Ramos (cell line): Measurements from ENCODE around the gene ZNF236.

Experiments
- in situ Hi-C: fragments of 300-500 bp; cut with MboI; formaldehyde crosslinking; loops from one replicate; pipeline ENCODE4 v1.14.3; 2022; ENCODE audit warnings: low sequenced_read_pairs; ENCODE audit not compliant: unreplicated experiment

The ZNF236 gene

GRCh38 chr18:76819411-76820136, 2.8 kb upstream of the ZNF236 start:
- in situ Hi-C loops: no loop called here

- in situ Hi-C loops: no loop called here
Measured at GRCh38 chr18:76821356-76821874, 942 bp upstream of the ZNF236 start.

- in situ Hi-C loops: no loop called here
Measured at GRCh38 chr18:76821875-76822505, 367 bp upstream of the ZNF236 start.

- in situ Hi-C loops: no loop called here
Measured at GRCh38 chr18:76823161-76823538, 793 bp downstream of the ZNF236 start.

- in situ Hi-C loops: no loop called here
Measured at GRCh38 chr18:76823587-76824011, 1.2 kb downstream of the ZNF236 start.

GRCh38 chr18:76824145-76824676, 1.9 kb downstream of the ZNF236 start:
- in situ Hi-C loops: no loop called here

- in situ Hi-C loops: no loop called here
Measured at GRCh38 chr18:76824754-76825153, 2.4 kb downstream of the ZNF236 start.

- in situ Hi-C loops: no loop called here
Measured at GRCh38 chr18:76827205-76828200, 5.1 kb downstream of the ZNF236 start.

- in situ Hi-C loops: no loop called here
Measured at GRCh38 chr18:76834379-76834778, 12.0 kb downstream of the ZNF236 start.

- in situ Hi-C loops: no loop called here
Measured at GRCh38 chr18:76835380-76835779, 13.0 kb downstream of the ZNF236 start.

- in situ Hi-C loops: no loop called here
Measured at GRCh38 chr18:76837071-76837470, 14.7 kb downstream of the ZNF236 start.

GRCh38 chr18:76838182-76838581, 15.8 kb downstream of the ZNF236 start:
- in situ Hi-C loops: no loop called here

- in situ Hi-C loops: no loop called here
Measured at GRCh38 chr18:76839086-76839794, 16.9 kb downstream of the ZNF236 start.

- in situ Hi-C loops: no loop called here
Measured at GRCh38 chr18:76842837-76843530, 20.6 kb downstream of the ZNF236 start.

- in situ Hi-C loops: no loop called here
Measured at GRCh38 chr18:76844144-76844543, 21.8 kb downstream of the ZNF236 start.

- in situ Hi-C loops: no loop called here
Measured at GRCh38 chr18:76844742-76845477, 22.6 kb downstream of the ZNF236 start.

GRCh38 chr18:76846217-76846616, 23.9 kb downstream of the ZNF236 start:
- in situ Hi-C loops: no loop called here

- in situ Hi-C loops: no loop called here
Measured at GRCh38 chr18:76847916-76848315, 25.6 kb downstream of the ZNF236 start.
